Kidney epithelial cell (primary cell): ENCODE results near the gene LRRC3. TPM values are rescaled to one million over a fixed set of nuclear protein-coding genes. Genes with fewer than 3 reads are reported as not detected.

Experiments used
- DNase-seq: peaks from one replicate; pipeline ENCODE4 v3.0.0-alpha.2; 2010; ENCODE audit warnings: low read depth
- H3K27me3 ChIP-seq: 2 replicates; pipeline ENCODE4 v1.6.0; 2011; ENCODE audit warnings: low read length; ENCODE audit not compliant: control insufficient read depth, insufficient read depth
- H3K36me3 ChIP-seq: 2 replicates; pipeline ENCODE4 v1.5.1; 2011; ENCODE audit warnings: low read length; ENCODE audit not compliant: control insufficient read depth, insufficient read depth
- H3K4me3 ChIP-seq: 2 replicates; pipeline ENCODE4 v1.5.1; 2011; ENCODE audit warnings: low read depth, mild to moderate bottlenecking, control low read depth, low read length
- total RNA-seq: library from RNA; depleted of rRNA; stranded (reverse); fragments of >200 nt; gene quantifications from 2 replicates; pipeline ENCODE4 v1.2.3, GENCODE V29; 2015
- TF ChIP-seq, protein P1 (sequence below): IDR thresholded peaks from 2 replicates; pipeline ENCODE4 v1.5.1; 2011; ENCODE audit warnings: mild to moderate bottlenecking, moderate library complexity, low read length, control low read depth, inconsistent platforms; ENCODE audit not compliant: insufficient read depth, poor library complexity, severe bottlenecking

LRRC3 gene
- total RNA-seq, 1 donor from 2014 or later, result 3.4 TPM

DNA sequence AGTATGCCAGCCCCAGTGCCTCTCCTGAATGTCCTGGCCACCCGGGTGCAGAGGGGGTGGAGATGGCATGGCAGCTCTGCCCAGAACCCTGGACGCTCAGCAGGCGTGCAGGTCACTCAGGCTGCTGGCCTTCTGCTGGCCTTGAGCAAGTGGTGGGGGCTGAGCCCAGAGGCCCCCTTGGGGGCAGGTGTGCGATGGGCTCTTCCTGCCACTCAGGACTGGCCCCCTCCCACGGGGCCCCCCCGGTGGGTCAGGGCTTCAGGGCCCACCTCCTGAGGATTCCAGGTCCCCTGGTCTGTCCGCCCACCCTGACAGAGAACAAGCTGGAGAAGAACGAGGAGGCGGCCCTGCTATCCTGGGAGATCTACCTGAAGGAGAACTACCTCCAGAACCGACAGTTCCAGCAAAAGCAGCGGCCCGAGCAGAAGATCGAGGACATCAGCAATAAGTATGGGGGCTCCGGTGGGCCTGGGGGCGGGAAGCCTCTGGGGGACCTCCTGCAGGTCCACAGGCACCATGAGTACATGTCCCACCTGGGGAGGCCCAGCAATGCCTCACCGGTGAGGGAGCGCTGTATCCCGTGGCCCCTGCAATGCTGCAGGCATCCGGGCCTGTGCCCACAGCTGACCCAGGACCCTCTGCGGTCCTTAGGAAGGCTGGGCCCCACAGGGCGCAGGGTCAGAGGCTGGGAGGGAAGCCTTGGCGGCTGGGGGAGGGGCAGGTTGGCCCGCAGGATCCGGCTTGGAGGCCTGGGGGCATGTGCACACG is 37.0 kb upstream of the LRRC3 start:
- no peak overlapping the region for H3K4me3 ChIP-seq
- H3K27me3 ChIP-seq, result no peaks in the 10 kb centered on the region
- TF ChIP-seq, protein P1, sequence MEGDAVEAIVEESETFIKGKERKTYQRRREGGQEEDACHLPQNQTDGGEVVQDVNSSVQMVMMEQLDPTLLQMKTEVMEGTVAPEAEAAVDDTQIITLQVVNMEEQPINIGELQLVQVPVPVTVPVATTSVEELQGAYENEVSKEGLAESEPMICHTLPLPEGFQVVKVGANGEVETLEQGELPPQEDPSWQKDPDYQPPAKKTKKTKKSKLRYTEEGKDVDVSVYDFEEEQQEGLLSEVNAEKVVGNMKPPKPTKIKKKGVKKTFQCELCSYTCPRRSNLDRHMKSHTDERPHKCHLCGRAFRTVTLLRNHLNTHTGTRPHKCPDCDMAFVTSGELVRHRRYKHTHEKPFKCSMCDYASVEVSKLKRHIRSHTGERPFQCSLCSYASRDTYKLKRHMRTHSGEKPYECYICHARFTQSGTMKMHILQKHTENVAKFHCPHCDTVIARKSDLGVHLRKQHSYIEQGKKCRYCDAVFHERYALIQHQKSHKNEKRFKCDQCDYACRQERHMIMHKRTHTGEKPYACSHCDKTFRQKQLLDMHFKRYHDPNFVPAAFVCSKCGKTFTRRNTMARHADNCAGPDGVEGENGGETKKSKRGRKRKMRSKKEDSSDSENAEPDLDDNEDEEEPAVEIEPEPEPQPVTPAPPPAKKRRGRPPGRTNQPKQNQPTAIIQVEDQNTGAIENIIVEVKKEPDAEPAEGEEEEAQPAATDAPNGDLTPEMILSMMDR, result no peak
- no peaks in the 10 kb centered on the region for H3K36me3 ChIP-seq
- no peak for DNase-seq

DNA sequence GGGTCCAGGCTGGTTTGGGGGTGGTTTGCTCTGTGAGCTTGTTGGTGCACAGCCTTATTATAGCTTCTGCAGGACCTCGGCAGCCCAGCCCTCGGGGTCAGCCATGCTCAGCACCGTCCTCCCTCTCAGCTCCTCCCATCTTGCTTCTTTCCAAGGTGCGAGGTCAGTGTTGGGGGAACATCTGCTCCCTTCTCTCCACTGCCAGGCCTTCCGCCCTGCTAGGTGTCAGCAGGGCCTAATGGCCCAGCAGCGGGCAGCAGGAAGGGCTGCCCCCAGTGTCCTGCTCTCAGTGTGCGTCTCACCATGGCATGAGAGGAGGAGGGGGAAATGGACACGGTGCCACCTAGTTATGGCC is 36.5 kb upstream of the LRRC3 start:
- no peaks in the 10 kb centered on the region for H3K27me3 ChIP-seq
- no peak overlapping the region for H3K4me3 ChIP-seq
- DNase-seq, result no peak
- TF ChIP-seq, protein P1, result no peak
- no peaks in the 10 kb centered on the region for H3K36me3 ChIP-seq

DNA sequence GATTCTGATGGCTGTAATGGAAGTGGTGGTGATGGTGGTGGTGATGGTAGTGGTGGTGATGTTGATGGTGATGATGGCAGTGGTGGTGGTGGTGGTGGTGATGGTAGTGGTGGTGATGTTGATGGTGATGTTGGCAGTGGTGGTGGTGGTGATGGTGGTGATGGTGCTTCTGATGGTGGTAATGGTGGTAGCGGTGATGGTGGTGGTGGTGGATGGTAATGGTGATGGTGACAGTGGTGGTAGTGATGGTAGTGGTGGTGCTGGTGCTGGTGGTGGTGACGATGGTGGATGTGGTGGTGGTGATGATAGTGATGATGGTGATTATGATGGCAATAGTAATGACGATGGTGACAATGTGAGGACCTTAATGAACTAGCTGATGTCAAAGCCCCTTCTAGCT is 35.6 kb upstream of the LRRC3 start:
- TF ChIP-seq, protein P1, result no peak

DNA sequence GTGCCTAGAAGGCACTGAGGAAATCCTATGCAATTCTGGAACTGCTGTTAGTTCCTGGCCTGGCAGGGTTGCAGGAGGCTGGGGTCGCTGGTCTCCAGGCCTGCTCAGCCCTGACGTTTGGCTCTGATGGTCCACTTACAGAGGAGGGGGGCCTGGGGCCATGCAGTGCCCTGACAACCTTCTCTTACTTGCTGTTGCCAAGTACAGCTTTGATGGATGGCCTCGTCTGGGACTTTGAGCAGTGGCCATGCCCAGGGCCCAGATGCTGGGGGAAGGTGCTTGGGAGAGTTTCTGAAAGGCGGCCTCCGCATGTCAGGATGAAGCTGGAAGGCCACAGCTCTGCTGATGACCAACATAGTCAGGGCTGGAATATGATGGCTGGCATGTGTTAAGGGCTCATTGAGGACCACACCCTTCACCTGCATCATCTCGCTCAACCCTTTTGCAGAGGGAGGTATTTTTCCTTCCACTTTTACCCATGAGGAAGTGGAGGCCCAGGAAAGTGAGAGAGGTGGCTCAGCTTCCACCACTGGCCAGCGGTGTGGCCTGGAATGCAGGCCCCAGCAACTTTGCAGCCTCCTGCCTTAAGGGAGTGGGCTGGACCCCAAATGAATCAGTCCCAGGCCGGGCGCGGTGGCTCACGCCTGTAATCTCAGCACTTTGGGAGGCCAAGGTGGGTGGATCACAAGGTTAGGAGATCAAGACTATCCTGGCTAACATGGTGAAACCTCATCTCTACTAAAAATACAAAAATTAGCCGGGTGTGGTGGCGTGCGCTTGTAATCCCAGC is 34.7 kb upstream of the LRRC3 start:
- Histone ChIP-seq H3K27me3 (no peaks in the 10 kb centered on the region), H3K36me3 (no peaks in the 10 kb centered on the region), H3K4me3 (no peak overlapping the region)
- no peak for DNase-seq
- TF ChIP-seq, protein P1, result no peak

More for the DNA sequence above, 35.6 kb upstream of the LRRC3 start:
- H3K4me3 ChIP-seq, result no peak overlapping the region
- no peak for DNase-seq
- no peaks in the 10 kb centered on the region for H3K36me3 ChIP-seq
- no peaks in the 10 kb centered on the region for H3K27me3 ChIP-seq

DNA sequence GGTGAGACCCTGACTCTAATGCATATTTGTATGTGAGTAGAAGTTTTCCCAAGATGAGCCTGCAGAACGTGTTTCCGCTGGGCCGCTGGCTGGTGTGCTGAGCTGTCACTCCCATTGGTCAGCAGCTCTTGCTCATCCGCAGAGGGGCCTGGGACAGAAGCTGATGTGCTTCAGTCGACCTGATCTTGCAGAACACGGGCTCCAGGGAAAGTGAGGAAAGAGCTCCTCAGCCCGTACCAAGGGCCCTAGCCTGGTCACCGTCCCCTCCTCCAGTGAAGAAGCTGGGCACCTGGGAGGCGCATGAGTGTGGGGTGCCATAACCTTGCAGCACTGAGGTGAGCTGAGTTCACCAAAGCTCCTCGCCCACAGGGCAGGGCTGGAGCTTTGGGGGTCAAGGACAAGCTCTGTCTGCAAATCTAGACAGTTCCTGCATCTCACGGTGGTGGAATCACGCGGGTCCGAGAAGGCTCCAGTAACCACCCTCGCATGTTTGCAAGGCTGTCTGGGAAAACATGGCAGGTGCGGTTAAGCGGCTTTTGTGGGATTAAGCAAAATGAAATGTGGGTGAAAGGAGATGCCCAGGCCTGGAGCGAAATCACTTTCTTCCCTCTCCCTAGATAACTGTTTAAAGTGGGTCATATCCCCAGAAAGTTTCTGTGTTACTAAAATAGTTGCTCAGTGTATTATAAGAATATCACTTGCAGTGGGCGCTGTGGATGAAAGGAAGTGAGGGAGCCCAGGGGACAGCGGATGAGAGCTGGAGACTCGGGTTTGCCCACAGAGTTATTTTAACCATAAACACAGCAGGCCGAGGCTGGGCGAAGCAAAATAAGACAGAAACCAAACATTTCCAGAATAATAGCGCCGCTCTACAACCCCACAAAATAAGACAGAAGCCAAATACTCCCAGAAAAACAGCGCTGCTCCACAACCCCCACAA is 33.1 kb upstream of the LRRC3 start:
- H3K4me3 ChIP-seq, result no peak overlapping the region
- no peak for DNase-seq
- TF ChIP-seq, protein P1, result no peak

More for the DNA sequence above, 33.1 kb upstream of the LRRC3 start:
- no peaks in the 10 kb centered on the region for H3K27me3 ChIP-seq
- H3K36me3 ChIP-seq, result no peaks in the 10 kb centered on the region
